HepG2 (cell line): Measurements from ENCODE around the gene SMARCA4. TPM values are rescaled to one million over a fixed set of nuclear protein-coding genes. Genes with fewer than 3 reads are reported as not detected.

ENCODE experiments used
- ATAC-seq: fragments of 200-7000 bp; cut with Tn5 transposase; 3 replicates; pipeline ENCODE4 v1.9.1; 2020; ENCODE audit warnings: mild to moderate bottlenecking, moderate library complexity
- BruUV-seq: library from RNA; stranded (reverse); fragments of 400-500 nt; replicated peaks from 2 replicates; lab custom pipeline; 2021; lab: Mats Ljungman, UMichigan
- CTCF ChIA-PET: fragments of 300-600 bp; formaldehyde crosslinking; extraction: SDS; loops from one replicate; lab custom pipeline; 2021; ENCODE audit warnings: low total read pairs, inconsistent platforms, low intra/inter-chr PET ratio; lab: Yijun Ruan, JAX
- POLR2A ChIA-PET: fragments of 350-600 bp; sonication (Branson Sonifier 250); formaldehyde crosslinking; loops from one replicate; lab custom pipeline; 2020; ENCODE audit warnings: antibody characterized with exemption, inconsistent platforms; lab: Yijun Ruan, JAX
- DNase-seq: peaks from one replicate; pipeline ENCODE4 v3.0.0-alpha.2; 2015; ENCODE audit warnings: low spot score
- FAIRE-seq: peaks from 3 replicates; lab custom pipeline; 2011; peaks lifted over from hg19 to GRCh38; lab: Jason Lieb, UNC
- H2AFZ ChIP-seq: one replicate; pipeline ENCODE4 v1.6.1; 2011; ENCODE audit warnings: low read length, inconsistent platforms
- H3K27ac ChIP-seq: fragments of 300-600 bp; 3 replicates; pipeline ENCODE4 v1.8.0; 2011; ENCODE audit warnings: mixed run types, mild to moderate bottlenecking, mixed read lengths, low read length, inconsistent platforms; ENCODE audit not compliant: insufficient read depth; ENCODE audit errors: extremely low read length
- H3K27me3 ChIP-seq, 2 experiments: fragments of 200-600 bp in 1 of 2; 2 replicates in 1 of 2; 3 replicates in 1 of 2; pipeline versions ENCODE4 v1.6.0 to v1.8.0; 2011; ENCODE audit warnings: low read length in 2 of 2, mild to moderate bottlenecking in 2 of 2, moderate library complexity in 2 of 2, inconsistent platforms in 1 of 2; ENCODE audit not compliant: insufficient read depth in 2 of 2, control insufficient read depth in 1 of 2
- H3K36me3 ChIP-seq, 2 experiments: fragments of 200-600 bp in 1 of 2; replicated peaks in 1 of 2; 2 replicates in 1 of 2; 3 replicates in 1 of 2; pipeline versions ENCODE4 v1.5.1 to v1.8.0; 2011; ENCODE audit warnings: low read length in 2 of 2, inconsistent platforms in 1 of 2; ENCODE audit not compliant: insufficient read depth in 2 of 2, control insufficient read depth in 1 of 2
- H3K4me1 ChIP-seq: 2 replicates; pipeline ENCODE4 v1.5.1; 2012; ENCODE audit warnings: low read length, inconsistent platforms; ENCODE audit not compliant: insufficient read depth
- H3K4me2 ChIP-seq: 2 replicates; pipeline ENCODE4 v1.6.0; 2011; ENCODE audit warnings: low read depth, low read length, inconsistent platforms
- H3K4me3 ChIP-seq, 3 experiments: fragments of 200-600 bp in 1 of 3; sonication (generic), shearing (Covaris generic) in 1 of 3; replicated peaks in 1 of 3; 2 replicates each; pipeline ENCODE4 v1.5.1; 2011 to 2016; ENCODE audit warnings: low read length in 3 of 3, inconsistent platforms in 2 of 3, low read depth in 2 of 3, mild to moderate bottlenecking in 2 of 3, control low read depth in 1 of 3, mixed read lengths in 1 of 3; ENCODE audit not compliant: insufficient read depth in 1 of 3
- H3K79me2 ChIP-seq: one replicate; pipeline ENCODE4 v1.6.1; 2011; ENCODE audit warnings: low read length, inconsistent platforms; ENCODE audit not compliant: insufficient read depth
- H3K9ac ChIP-seq: 2 replicates; pipeline ENCODE4 v1.6.0; 2011; ENCODE audit warnings: mild to moderate bottlenecking, low read depth, low read length, inconsistent platforms; ENCODE audit not compliant: insufficient read depth
- H3K9me3 ChIP-seq: 2 replicates; pipeline ENCODE4 v1.5.1; 2012; ENCODE audit warnings: mild to moderate bottlenecking, low read length
- H4K20me1 ChIP-seq: 2 replicates; pipeline ENCODE4 v1.6.0; 2011; ENCODE audit warnings: inconsistent platforms, mild to moderate bottlenecking, low read length, moderate library complexity; ENCODE audit not compliant: insufficient read depth
- AGO2 ChIP-seq: fragments of 200-400 bp; formaldehyde crosslinking; optimal IDR thresholded peaks from 2 replicates; pipeline ENCODE3; 2017; ENCODE audit warnings: mild to moderate bottlenecking, low read depth, low read length, moderate library complexity
- HNF4G ChIP-seq, 2 experiments: sonication (generic) in 1 of 2; formaldehyde crosslinking in 1 of 2; IDR thresholded peaks; 2 replicates each; pipeline versions ENCODE4 v1.4.0 to v1.6.1; 2011 to 2020; ENCODE audit warnings: borderline replicate concordance in 2 of 2, low read depth in 2 of 2, mild to moderate bottlenecking in 2 of 2, low read length in 1 of 2, missing genetic modification reagents in 1 of 2, moderate library complexity in 1 of 2
- JARID2 ChIP-seq: sonication (generic); formaldehyde crosslinking; IDR thresholded peaks from 2 replicates; pipeline ENCODE4 v1.8.1; 2023; ENCODE audit warnings: missing genetic modification reagents, inconsistent platforms; ENCODE audit not compliant: insufficient replicate concordance
- NR2F2 ChIP-seq: IDR thresholded peaks from 2 replicates; pipeline ENCODE4 v1.6.1; 2012; ENCODE audit warnings: low read depth, inconsistent platforms, borderline replicate concordance
- ZNF30 ChIP-seq: sonication (generic); formaldehyde crosslinking; IDR thresholded peaks from 2 replicates; pipeline ENCODE4 v1.5.0; 2020; ENCODE audit warnings: mild to moderate bottlenecking, missing genetic modification reagents
- ZNF703 ChIP-seq: sonication (generic); formaldehyde crosslinking; IDR thresholded peaks from 2 replicates; pipeline ENCODE4 v1.5.1; 2020; ENCODE audit warnings: missing genetic modification reagents, mild to moderate bottlenecking, moderate library complexity, borderline replicate concordance
- whole genome bisulfite sequencing: methylation state at CpG from one replicate; pipeline ENCODE4 v1.1.6; 2017; ENCODE audit warnings: low lambda C conversion rate; 5-methylcytosine and 5-hydroxymethylcytosine counted together
- in situ Hi-C: cut with HindIII; loops from 2 replicates; pipeline ENCODE4 v1.10.0; 2017; ENCODE audit warnings: low pct_unique_long_range_greater_than_20kb; ENCODE audit not compliant: extremely low pct_ligation_motif_present
- intact Hi-C: fragments of 100-400 bp; cut with micrococcal nuclease; formaldehyde crosslinking; loops from one replicate; pipeline ENCODE4 v1.10.0; 2022; ENCODE audit not compliant: unreplicated experiment
- polyA plus RNA-seq, 8 experiments: library from polyadenylated mRNA; depleted of rRNA in 3 of 8; stranded (reverse) in 7 of 8; unstranded in 1 of 8; fragments of >200 nt; fragmentation: Illumina TruSeq in 4 of 8; extraction: Trizol in 4 of 8; gene quantifications; 2 replicates each; pipeline versions ENCODE4 v1.2.1 to v1.2.3, GENCODE V29; 2011 to 2016; ENCODE audit warnings: low read depth in 4 of 8, missing spikeins in 1 of 8, mixed read lengths in 1 of 8; ENCODE audit not compliant: insufficient read depth in 1 of 8
- total RNA-seq, 5 experiments: library from RNA; depleted of rRNA; stranded (reverse); fragments of >200 nt; fragmentation: Illumina TruSeq; extraction: Trizol; gene quantifications; 2 replicates each; pipeline ENCODE4 v1.2.3, GENCODE V29; 2016; ENCODE audit warnings: low read depth in 1 of 5
- TF ChIP-seq, protein P1 (sequence below): IDR thresholded peaks from 2 replicates; pipeline ENCODE4 v1.6.1; 2012; ENCODE audit warnings: low read depth, low read length, improper control_type of control experiment
- TF ChIP-seq, protein P2 (sequence below): sonication (generic); formaldehyde crosslinking; IDR thresholded peaks from 2 replicates; pipeline ENCODE4 v1.9.0; 2021; ENCODE audit warnings: missing genetic modification reagents, borderline replicate concordance

Gene SMARCA4
- total and polyA plus RNA-seq, 2 of the 13 experiments (the other 11 are each of a cell fraction or from before 2014, with no cell fraction given): 25.4 to 45.9 TPM

DNA sequence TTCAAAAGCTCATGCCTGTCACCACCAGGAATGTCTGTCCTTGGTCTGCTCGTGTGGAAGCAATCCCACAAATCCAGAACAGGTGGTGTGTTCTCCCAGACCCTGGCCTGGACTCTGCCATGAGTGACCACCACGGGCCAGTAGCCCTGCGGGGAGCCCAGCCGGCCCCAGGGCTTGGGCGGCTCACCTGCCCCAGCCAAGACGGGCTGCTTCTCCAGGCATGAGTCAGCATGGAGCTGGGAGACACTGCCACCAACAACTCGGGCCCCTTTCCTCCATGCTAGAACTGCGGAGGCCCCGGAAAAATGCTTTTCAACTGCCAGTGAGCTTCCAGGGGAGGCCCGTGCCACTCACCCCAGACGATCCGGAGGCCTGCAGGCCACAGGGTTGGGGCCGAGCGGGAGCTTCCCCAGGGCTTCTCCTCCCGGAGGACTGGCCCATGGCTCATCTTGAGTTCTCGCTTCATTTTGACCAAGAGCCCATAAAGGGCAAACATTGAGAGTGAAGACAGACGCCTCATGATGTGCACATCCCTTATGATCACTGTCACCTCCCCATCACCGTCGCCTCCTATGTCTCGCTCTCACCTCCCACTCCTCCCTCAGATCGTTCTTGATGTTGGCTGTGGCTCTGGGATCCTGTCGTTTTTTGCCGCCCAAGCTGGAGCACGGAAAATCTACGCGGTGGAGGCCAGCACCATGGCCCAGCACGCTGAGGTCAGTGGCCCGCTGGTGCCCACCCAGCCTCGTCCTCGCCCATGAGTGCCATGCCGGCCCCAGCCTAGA lies 49.1 kb upstream of the SMARCA4 start:
- in situ Hi-C loops (no loop called here), intact Hi-C loops (no loop called here)
- H3K27me3 ChIP-seq: no peaks in the 10 kb centered on the region
- FAIRE-seq (no peak), ATAC-seq (no peak), DNase-seq (no peak)
- no peaks in the 10 kb centered on the region for H3K79me2 ChIP-seq
- ChIA-PET POLR2A (no interaction called here), CTCF (no interaction called here)
- H3K4me1 ChIP-seq: no peaks in the 10 kb centered on the region
- H3K36me3 ChIP-seq: peaks cover 34 to 73% of the 10 kb centered on the region in 2 experiments; a peak in 4 of 5 replicates
- no peak overlapping the region for H3K4me2 ChIP-seq
- H3K9ac ChIP-seq: no peak overlapping the region
- no TSS peak for BruUV-seq
- H2AFZ ChIP-seq: no peak overlapping the region
- peak; percentile 42 for TF ChIP-seq AGO2
- TF ChIP-seq, protein P1, sequence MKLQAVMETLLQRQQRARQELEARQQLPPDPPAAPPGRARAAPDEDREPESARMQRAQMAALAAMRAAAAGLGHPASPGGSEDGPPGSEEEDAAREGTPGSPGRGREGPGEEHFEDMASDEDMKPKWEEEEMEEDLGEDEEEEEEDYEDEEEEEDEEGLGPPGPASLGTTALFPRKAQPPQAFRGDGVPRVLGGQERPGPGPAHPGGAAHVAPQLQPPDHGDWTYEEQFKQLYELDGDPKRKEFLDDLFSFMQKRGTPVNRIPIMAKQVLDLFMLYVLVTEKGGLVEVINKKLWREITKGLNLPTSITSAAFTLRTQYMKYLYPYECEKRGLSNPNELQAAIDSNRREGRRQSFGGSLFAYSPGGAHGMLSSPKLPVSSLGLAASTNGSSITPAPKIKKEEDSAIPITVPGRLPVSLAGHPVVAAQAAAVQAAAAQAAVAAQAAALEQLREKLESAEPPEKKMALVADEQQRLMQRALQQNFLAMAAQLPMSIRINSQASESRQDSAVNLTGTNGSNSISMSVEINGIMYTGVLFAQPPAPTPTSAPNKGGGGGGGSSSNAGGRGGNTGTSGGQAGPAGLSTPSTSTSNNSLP: no peak
- H3K4me3 ChIP-seq: no peak overlapping the region
- WGBS: 95% methylated on average over 22 of the region's 31 CpGs
- no peaks in the 10 kb centered on the region for H4K20me1 ChIP-seq
- H3K9me3 ChIP-seq: no peaks in the 10 kb centered on the region
- no peak overlapping the region for H3K27ac ChIP-seq

DNA sequence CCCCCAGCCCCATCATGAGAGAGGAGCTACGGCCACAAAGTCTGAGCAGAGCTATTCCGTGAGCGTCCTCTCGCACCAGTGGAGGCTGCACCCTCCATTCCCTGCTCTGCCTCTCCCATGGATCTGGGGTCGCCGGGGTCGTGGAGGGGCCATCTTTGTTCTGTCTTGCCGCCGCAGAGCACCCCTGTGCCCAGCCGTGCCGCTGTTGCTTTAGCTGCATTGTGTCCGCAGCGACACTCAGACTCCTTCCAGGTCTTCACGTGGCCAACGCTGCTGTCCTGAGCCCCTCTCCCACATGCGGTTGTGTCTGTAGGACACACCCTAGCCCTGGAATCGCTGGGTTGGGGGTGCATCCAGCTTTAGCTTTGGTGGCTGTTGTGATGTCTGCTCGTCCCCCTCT lies 48.2 kb upstream of the SMARCA4 start:
- no peak for ATAC-seq
- in situ Hi-C loops (no loop called here), intact Hi-C loops (no loop called here)
- no peaks in the 10 kb centered on the region for H3K27me3 ChIP-seq
- no peak overlapping the region for H3K4me2 ChIP-seq
- H3K9ac ChIP-seq: no peak overlapping the region
- no TSS peak for BruUV-seq
- POLR2A ChIA-PET: no interaction called here
- no peak for FAIRE-seq
- CTCF ChIA-PET: no interaction called here
- WGBS: 95% methylated on average over 17 of the region's 18 CpGs
- H2AFZ ChIP-seq: no peak overlapping the region
- H4K20me1 ChIP-seq: no peaks in the 10 kb centered on the region
- TF ChIP-seq ZNF703 (no peak), HNF4G (IDR thresholded peaks at IDR 0.05; ENCODE audit: borderline replicate concordance, low read depth, low read length) (no peak), HNF4G (CRISPR knock-in tag; IDR thresholded peaks at IDR 0.05; ENCODE audit: borderline replicate concordance, low read depth) (no peak), ZNF30 (no peak), NR2F2 (no peak), JARID2 (CRISPR knock-in tag) (no peak)
- TF ChIP-seq, protein P2, sequence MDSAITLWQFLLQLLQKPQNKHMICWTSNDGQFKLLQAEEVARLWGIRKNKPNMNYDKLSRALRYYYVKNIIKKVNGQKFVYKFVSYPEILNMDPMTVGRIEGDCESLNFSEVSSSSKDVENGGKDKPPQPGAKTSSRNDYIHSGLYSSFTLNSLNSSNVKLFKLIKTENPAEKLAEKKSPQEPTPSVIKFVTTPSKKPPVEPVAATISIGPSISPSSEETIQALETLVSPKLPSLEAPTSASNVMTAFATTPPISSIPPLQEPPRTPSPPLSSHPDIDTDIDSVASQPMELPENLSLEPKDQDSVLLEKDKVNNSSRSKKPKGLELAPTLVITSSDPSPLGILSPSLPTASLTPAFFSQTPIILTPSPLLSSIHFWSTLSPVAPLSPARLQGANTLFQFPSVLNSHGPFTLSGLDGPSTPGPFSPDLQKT (CRISPR knock-in tag): no peak
- no peak for DNase-seq
- H3K4me1 ChIP-seq: no peaks in the 10 kb centered on the region
- H3K4me3 ChIP-seq: no peak overlapping the region
- no peak overlapping the region for H3K27ac ChIP-seq
- no peaks in the 10 kb centered on the region for H3K9me3 ChIP-seq
- H3K36me3 ChIP-seq: peaks cover 34 to 69% of the 10 kb centered on the region in 2 experiments; a peak in 4 of 5 replicates
- H3K79me2 ChIP-seq: no peaks in the 10 kb centered on the region
